OCI-M2 (cell line): ENCODE results near the gene EIF2AK2.

Source experiments
- DNase-seq: peaks from one replicate; lab custom pipeline; 2025; ENCODE audit not compliant: unreplicated experiment; lab: John Stamatoyannopoulos, UW

EIF2AK2 gene

GRCh38 chr2:37102588-37102987, 54.2 kb downstream of the EIF2AK2 start:
- DNase-seq, result no peak

- no peak for DNase-seq
Measured at GRCh38 chr2:37100054-37100453, 56.7 kb downstream of the EIF2AK2 start.

- no peak for DNase-seq
Measured at GRCh38 chr2:37098416-37099118, 58.2 kb downstream of the EIF2AK2 start.

GRCh38 chr2:37096568-37096967, 60.2 kb downstream of the EIF2AK2 start:
- no peak for DNase-seq

GRCh38 chr2:37091873-37092272, 64.9 kb downstream of the EIF2AK2 start:
- no peak for DNase-seq

- DNase-seq, result no peak
Measured at GRCh38 chr2:37090019-37090477, 66.7 kb downstream of the EIF2AK2 start.

- no peak for DNase-seq
Measured at GRCh38 chr2:37085731-37086147, 71.0 kb downstream of the EIF2AK2 start.

GRCh38 chr2:37084797-37085196, 72.0 kb downstream of the EIF2AK2 start:
- DNase-seq, result no peak

GRCh38 chr2:37083873-37084794, 72.6 kb downstream of the EIF2AK2 start, which contains the start of the genes GPATCH11 and HEATR5B:
Gene GPATCH11 (plus strand): TSS chr2:37084518. CDS start chr2:37088382, 3,864 bp downstream.
Gene HEATR5B (minus strand): TSS chr2:37084372. CDS start chr2:37083414, 958 bp downstream.
- peak; percentile 86 for DNase-seq

GRCh38 chr2:37080689-37081088, 76.1 kb downstream of the EIF2AK2 start:
- no peak for DNase-seq

- DNase-seq, result no peak
Measured at GRCh38 chr2:37080266-37080665, 76.5 kb downstream of the EIF2AK2 start.

GRCh38 chr2:37070931-37071330, 85.8 kb downstream of the EIF2AK2 start:
- DNase-seq, result no peak

- no peak for DNase-seq
Measured at GRCh38 chr2:37068686-37069085, 88.1 kb downstream of the EIF2AK2 start.

- DNase-seq, result no peak
Measured at GRCh38 chr2:37061776-37062175, 95.0 kb downstream of the EIF2AK2 start.

GRCh38 chr2:37061013-37061711, 95.6 kb downstream of the EIF2AK2 start:
- no peak for DNase-seq

- no peak for DNase-seq
Measured at GRCh38 chr2:37060446-37060845, 96.3 kb downstream of the EIF2AK2 start.

- DNase-seq, result peak; percentile 70
Measured at GRCh38 chr2:37059841-37060240, 96.9 kb downstream of the EIF2AK2 start.

GRCh38 chr2:37052600-37053332, 104.0 kb downstream of the EIF2AK2 start:
- no peak for DNase-seq
